Stimulated activated CD8-positive, alpha-beta memory T cell treated with anti-CD3 and anti-CD28 coated beads, Interleukin-15, amount 100 ng/mL, for 4 hours (primary cell): Measurements from ENCODE around the gene NPTX1.

ENCODE experiments used
- DNase-seq, 2 donors: peaks; one replicate each; pipeline ENCODE4 v3.0.0-alpha.2; 2020; ENCODE audit warnings: low read depth in 2 of 2

NPTX1 gene

DNA sequence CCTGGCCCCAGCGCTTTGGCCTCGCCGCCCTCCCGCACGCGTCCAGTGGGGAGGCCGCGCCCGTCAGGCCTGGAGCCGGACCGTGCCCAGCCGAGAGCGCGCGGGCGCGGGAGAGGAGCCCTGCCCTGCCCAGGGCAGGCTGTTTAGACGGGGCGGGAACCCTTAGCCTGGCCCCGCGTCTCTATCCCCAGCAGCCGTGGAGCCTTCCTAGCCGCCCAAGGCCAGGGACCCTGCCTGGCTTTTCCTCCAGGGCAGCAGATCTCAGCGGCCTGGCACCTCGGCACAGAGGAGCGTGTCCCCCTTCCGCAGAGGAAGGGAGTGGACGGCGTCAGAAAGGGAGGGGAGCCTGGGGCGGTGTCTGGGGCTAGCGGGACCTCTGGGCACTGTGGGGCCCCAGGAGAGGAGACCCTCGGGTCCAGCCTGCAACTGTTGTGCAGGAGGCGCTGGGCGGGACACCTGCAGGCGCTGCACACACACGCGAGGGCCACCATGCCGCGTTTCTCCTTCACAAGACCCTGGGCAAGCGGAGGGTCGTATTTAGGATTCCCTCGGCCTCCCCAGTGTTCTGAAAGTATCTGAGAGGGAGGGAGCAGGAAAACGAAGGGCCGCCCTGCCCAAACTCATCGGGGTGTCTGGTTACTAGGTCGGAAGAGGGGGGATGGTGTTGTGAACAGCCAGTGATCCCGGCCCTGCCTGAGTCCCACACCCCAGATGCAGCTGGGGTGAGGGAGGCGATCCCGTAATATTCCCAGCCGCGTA, 2.3 kb upstream of the NPTX1 start:
- no peak for DNase-seq

DNA sequence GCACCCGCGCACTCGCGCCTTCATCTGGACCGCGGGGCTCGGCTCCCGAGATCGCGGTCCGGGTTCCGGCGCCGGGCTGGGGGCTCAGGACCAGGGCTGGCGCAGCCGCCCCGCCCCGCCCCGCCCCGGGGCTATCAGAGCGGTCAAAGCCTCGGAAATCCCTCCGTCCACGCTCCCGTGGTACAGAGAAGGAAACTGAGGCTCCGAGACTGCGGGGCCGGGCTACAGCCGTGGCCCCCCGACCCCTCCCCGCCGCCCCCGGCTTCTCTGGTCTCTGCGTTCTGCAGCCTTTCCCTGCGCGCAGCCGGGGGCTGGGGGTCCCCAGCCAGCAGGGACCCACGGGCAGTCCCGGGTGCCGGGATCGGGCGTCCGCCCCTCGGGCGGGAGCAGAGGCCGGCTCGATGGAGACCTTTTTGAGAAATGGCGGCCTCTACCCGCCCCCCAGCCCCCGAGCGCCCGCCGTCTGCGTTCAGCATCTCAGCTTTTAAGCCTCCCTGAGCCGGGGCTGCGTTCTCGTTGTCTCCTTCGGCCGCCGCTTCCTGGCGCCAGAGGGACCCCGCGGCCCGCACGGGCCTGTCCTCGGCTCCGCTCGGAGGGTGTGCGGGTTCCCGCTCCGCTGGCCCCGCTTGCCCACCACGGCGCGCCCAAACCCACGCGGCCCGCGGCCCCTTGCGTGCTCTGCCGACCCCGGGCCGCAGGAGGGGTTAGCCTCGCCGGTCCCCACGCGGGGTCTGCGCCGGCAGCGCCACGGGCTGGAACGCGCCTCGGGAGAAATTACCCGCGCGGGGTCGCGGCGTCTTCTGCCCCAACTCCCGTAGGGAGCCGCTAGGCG, 1.5 kb upstream of the NPTX1 start:
- no peak for DNase-seq

DNA sequence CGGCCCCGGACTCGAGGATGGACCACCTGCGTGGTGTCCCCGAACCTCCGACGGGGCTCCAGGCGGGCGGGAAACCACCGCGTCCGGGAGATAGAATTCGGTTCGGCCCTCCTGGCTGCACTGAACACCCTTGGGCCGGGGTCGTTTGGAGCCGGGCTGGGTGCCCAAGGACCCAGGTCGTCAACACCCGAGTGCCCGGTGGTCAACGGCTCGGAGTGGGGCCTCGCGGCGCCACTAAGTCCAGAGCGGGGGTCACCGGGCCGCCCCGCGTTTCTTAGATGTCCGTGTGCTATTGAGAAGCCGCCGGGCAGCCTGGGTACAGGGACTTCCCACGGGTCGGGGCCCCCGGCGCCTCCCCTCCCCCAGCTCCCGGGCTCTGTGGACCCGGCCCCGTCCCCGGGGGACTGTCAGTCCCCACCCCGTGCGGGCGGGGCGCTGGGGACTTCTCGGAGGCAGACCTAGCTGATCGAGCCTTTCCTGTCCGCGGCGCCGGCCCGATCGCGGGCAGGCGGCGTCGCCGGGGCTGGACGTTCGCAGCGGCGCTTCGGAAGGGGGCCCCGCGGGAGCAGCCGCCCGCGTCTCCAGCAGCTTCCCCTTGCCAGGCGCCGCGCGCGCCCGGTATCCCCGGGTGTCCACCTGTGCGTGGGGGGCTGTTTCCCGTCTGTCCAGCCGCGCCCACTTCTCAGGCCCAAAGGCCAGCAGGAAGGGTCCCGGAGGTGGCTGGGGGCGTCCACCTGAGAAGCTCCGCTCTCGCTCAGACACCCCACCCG, 655 bp upstream of the NPTX1 start:
- no peak for DNase-seq

DNA sequence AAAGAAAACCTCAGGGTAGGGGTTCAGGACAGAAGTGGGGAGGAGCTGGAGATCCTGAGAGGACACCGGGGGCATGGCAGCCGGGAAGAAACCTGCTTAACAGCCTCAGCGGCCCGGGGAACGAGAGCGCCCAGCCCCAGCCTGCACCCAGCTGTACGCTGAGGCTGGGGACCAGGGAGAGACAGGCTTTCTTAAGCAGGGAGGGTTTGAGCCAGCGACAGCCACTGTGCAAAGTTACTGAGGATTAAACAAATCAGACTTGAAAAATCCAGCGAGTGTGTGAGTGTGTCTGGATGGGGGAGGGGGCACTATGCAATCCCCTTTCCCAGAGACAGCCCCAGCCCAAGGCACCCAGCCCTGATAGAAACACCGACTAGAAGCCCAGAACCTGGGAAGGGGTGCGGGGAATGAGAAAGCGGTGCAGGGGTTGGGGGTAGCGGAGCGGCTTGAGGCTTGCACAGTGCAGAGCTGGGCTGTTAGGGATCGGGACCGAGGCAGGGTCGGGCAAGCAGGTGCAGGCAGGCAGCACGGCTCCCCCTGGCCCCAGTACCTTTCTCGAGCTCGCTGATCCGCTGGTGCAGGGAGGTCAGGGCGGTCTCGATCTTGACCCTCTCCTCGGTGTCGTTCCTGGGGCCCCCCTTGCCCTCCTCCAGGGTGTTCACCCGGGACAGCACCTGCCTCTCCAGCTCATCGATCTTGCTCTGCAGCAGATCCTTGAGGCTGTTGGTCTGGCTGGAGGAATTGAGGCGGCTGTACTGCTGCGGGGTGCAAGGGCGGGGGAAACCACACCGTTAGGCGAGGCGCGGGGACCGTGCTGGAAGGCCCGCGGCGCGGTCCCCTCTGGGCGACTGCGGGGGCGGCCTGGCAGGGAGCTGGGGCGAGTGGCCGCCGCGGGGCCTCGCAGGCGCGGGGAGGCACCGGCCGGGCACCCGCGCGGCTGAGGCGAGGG, 1.2 kb downstream of the NPTX1 start:
- no peak for DNase-seq

DNA sequence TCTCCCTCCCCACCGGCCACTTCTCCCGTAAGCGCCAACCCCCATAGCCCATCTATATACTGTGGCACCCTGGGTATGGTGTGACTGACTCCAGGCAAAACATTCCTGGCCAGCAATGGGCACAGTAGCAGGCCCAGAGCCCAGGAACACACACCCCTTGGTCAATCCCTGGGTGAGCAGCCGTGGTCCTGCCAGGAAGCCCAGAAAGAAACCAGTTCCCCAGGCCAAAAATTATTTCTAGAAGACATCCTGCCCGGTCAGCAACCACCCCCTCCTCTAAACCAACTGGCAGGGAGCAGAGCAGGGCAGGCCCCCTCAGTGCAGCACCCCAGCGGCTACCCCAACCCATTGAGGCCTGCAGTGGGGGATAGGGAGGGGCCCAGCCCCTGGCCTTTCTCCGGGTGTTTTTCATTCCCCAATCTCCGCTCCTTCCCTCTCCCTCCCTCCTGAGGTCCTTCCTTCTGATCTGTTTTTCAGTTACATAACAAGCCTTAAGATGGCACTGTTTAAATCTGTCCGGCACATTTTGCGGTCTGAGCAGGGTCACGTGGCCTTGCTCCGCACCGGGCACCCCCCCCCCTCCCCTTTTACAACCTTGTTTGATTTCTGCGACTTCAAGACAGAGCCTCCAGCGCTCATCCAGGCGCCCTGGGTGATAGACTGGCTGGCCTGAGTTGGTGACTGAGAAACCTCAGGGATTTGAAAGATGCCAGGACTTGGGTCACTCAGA, 2.0 kb downstream of the NPTX1 start:
- no peak for DNase-seq

DNA sequence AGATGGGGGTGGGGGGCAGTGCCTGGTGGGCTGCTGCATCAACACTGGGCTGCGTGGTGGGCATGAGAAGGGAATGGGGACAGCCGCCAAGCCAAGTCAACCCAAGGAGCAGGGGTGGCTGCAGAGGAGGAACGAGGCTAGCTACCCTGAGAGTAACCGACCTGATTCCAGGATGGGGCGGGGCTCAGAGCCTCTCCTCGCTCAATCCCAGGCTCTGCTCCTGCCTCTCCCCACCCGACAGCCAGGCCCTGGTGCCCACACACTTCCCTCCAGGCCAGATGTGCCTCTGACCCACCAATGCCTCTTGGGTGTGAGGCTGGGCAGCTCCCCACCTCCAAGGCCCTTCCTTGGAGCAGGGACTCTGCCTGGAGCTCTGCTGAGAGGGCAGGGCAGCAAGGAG, 2.7 kb downstream of the NPTX1 start:
- DNase-seq: no peak

DNA sequence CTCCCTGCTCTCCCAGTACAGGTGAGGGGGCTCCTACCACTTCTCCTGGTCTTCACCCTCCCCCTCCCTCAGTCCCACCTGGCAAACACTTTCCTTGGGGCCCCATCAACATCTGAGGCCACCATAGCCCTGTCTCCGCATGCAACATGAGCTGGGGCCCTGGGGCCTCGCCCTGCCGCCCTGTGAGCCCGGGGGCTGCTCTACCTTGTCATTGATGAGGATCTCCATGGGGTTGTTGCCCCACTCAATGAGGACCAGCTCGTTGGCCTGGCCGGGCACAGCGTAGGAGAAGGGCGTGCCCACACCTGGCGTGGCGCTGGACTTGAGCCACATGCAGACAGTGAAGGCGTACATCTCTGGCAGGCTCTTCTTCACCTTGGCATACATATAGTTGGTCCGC, 3.4 kb downstream of the NPTX1 start:
- no peak for DNase-seq

DNA sequence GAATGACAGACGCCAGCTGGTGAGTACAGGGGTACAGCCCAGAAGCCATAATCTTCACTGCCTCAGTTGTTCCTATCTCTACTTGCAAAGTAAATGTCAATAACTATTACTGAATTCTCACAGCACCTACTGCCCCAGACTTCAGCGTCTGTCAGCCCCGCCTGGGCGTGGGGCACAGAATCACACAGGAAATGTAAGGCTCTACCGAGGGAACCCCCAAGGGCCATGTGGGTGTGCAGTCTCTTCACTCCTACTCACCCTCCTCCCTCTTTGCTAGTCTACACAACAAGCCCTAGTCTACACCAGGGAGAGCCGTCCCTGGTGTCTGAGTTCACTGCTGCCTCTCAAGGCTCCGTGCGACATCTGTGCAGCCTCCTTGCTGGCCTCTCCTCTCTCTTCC, 4.5 kb downstream of the NPTX1 start:
- DNase-seq: peak; percentile 13 to 14

DNA sequence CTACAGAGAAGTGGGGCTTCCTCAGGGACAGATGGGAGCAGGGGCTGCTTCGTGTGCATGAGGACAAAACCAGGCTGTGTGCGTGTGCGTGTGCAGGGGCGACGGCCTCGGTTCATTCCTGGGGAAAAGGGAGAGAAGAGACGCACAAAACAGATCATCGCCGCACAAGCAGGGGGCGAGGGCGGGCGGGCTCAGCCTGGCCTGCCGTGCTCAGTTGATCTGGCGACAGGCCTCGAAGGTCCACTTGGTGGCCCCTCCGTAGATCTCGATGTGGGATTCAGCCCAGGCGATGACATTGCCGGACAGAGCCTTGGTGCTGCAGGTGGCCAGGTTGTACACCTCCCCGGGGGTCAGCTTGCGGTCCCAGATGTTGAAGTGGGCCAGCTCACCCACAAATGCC, 5.8 kb downstream of the NPTX1 start:
- no peak for DNase-seq

DNA sequence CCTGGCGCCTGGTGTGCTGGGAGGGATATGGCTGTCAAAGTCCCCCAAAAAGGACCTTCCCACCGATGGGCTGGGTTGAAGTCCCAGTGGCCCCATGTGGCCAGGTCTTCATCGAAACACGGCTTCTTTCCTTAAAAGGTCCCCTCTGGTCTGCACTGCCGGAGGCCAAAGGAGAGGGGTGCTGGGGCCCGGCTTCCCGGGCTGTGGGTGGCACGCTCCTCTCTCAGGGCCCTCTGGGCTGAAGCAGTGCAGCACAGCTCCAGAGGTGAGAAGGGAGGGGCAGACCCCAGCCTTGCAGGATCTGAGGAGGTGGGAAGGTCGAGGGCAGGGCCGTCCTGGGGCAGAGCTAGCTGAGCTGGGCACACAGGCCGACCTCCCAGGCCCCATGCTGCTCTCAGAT, 6.7 kb downstream of the NPTX1 start:
- no peak for DNase-seq

DNA sequence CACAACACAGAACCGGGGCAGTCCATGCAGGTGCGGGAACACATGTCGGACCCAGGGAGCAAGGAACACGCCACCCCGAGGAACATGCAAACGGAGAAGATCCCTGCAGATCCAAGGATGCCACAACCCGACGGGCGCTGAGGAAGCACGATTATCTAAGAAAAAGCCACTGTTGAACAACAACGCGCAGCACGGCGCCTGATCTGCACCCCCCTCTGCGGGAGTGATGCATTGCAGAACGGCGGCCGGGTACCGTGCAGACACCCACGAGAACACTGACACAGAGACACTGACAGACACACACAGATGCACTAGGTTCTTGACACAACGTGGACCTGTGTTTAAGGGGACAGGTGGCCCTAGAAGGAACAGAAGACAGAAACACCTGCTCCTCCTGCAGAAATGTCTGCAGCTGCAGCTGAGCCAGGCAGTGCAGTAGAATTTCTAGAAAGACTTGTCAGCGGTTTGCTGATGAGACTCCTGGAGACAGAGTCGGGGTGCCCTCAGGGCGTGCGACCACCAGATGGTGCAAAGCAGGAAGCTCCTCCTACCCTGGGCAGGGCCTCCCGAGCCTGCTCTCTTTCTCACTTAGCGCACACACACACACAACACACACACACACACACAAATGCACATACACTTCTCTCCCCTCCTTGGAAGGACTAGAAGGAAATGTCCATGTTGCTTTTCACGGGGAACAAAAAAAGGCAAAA, 7.5 kb downstream of the NPTX1 start:
- no peak for DNase-seq

DNA sequence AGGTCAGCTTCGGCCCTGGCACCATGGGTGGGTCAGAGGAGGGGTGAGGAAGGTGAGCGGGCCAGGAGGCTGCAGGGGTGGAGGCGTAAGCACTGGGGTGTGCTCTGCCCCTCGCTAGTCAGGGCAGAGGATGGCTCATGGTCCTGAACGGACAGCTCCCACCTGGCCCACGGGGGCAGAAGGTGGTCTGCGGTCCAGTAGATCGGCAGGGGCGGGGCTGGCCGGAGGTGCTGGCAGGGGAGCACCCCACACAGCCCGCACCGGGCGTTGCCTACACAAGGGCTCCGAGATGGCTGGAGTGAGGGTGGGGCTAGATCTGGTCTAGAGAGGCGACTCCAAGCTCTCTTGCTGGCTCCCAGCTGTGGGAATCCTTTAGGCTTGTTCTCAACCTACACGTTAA, 8.2 kb downstream of the NPTX1 start:
- DNase-seq: no peak

DNA sequence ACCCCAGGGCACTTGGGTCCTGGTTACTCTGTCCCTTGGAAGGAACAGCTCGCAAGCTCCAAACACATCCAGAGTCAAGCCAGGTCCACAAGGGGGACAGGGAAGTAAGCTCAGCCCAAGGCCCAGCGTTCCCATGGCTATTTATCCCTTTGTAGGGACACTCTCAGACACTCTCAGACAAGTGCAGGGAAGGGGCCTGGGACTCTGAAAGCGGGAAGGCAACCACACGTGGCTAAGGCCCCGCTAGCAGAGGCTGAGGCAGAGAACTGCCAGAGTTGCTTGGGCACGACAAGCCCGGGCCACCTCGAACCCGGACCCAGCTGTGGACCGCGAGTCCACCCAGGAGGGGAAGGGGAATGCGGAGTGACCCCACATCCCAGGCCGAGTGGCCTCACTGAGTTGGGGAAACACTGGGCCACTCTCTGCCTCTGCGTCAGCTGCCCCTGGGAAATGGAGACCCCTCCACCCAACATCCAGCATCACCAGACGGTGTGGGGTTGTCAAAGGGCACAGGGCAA, 10.2 kb downstream of the NPTX1 start:
- DNase-seq: no peak

DNA sequence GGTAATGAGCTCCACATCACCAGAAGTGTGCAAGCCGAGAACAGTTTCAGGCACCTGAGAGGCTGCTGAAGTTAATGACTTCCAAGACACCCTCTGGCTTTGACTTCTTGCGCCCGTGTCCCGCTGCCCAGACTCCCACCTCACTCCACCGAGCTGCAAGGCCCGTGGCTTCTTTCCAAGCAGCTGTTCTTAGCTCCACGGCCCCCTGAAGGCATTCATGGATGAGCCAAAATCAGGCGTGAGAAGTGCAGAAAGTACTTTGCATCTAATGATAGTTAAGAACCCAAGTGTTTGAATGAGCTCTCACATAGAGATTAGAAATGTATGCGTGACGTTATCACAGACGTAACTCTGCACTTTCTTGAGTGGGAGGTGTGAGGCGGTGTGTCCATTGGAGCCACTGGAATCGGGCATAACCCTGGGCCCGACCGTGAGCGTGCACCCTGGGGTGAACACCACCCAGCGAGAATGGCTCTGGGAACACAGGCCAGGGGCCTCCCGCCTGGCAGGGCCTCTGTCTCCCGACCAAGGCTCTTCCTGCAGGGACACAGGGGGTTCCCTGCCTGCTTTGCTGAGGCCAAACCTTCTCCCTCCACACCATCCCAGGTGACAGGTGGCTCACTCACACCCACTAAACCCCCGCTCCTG, 11.0 kb downstream of the NPTX1 start:
- DNase-seq: no peak

DNA sequence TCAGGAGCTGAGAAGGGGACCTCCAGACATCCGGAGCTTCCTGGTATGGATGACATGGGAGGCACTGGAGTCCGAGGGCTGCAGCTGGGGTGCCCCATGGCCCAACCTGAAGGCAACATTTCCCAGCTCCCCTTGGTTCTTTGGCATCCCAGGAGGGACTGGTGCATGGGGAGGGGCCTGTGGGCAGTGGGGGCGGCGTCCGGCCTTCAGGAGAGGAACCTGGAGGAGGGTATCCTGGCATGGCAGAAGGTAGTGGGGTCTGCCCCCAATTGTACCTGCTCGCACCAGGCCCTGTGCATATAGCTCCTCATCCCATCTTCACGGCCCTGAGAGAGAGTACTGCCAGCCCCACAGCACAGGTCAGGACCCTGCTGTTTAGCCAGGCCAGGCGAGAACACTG, 11.9 kb downstream of the NPTX1 start:
- DNase-seq: no peak

DNA sequence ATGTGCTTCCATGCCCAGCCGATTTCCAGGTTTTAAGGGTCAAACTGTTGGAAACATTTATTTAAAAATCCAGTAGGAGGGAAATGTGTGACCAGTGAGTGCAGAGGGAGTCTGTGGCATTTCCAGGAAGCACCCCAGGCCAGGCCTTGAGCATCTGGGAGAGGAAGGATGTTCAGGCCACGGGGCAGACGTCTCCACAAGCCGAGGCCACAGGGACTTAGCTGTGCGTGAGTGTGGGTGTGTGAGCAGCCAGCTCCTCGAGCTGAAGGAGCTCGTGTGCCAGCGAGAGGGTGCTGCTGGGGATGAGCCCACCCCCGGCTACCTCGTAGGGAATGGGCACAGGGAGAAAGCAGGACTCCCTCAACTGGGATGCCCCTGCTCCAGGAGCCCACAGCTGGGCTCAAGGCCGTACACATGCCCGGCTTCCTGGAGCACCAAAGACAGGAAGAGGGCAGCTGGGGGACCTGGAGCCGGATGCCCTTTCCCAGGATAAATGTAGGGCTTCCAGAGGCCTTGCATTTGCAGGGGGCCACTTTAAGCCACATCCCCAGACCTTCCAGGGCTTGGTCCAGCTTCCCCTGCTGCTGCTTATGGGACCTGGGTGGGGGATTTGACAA, 12.5 kb downstream of the NPTX1 start:
- no peak for DNase-seq

DNA sequence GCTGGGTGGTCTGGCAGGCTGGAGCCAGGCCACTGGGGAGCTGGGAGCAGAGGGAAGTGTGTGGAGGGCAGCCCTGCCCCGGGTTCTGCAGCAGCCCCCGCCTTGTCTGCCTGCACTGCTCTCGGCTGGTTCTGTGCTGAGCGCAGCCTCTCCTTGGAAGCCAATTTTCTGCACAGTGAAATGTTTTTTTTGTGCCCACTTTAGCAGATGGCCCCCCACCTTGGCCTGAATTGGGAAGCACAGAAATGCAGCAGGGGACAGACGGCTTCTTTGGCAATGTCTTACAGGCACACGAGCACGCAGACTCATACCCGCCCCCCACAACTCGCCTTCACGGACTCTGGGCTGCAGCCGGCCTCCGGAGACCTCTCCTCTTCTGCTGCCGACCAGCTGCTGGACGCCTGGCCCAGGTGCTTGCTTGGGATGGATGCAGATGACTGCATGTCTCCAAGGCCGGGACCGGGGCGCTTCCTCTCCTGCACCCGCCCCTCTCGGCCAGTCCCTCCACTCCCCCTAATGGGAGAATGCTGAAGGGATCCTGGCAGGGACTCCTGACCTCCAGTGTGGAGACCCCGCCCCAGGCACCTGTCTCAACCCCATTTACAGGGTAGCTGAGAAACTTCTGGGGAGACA, 14.8 kb downstream of the NPTX1 start:
- DNase-seq: no peak

DNA sequence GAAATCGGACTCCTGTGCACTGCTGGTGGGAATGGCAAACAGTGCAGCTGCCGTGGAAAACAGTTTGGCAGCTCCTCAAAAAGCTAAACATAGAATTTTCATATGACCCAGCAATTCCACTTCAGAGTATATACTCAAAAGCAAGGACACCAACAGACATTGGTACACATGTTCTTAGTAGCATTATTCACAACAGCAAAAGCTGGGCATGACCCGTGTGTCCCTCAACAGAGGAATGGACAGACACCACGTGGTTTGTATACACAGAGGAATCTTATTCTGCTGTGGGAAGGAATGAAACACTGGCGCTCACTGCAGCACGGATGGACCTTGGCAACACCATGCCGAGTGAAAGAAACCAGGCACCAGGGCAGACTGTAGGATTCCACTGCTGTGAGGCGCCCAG, 16.0 kb downstream of the NPTX1 start:
- no peak for DNase-seq
